ENCODE results near the gene HOXB9.

The HOXB9 gene

DNA sequence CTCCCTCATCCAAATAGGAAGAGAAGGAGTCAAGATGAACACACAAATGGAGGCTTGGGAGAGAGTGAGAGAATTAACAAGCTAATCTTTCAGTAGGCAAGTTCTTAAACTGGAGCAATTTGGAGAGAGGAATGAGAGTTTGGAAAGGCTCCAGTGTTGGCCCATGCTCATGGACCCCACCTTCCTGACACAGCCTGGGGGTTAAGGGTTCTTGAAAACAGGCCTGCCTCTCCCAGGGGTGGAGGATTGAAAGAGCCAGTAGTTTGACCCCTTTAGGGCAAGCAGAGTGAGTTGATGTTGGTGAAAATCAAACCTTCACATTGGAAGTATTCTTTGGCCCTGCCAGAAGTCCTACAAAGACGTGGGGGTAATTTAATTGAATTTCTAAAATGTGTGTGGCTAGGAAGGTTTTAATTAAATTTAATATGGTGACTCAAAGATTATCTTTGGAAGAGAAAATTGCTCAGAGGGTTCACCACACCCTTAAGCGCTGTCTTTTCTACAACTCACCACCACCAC is 41.9 kb downstream of the HOXB9 start:
- Histone ChIP-seq H4K8ac (ENCODE audit: low read length) (no peak overlapping the region), H3K18ac (ENCODE audit: low read depth in 1 of 2, low read length in 2 of 2) (peak overlapping the region; percentile 74 to 92), H2BK15ac (ENCODE audit: low read depth, poor library complexity, severe bottlenecking) (no peak overlapping the region), H3K4me1 (ENCODE audit: control insufficient read depth, insufficient read depth, low read depth, low read length) (peaks cover 30% of the 10 kb centered on the region), H2BK12ac (ENCODE audit: low read length in 2 of 2) (no peak overlapping the region), H3K79me1 (replicated peaks; ENCODE audit: low read length, poor library complexity, severe bottlenecking) (peaks cover 3% of the 10 kb centered on the region), H3K14ac (ENCODE audit: low read length in 2 of 2) (no peak overlapping the region), H3K23ac (ENCODE audit: low read length in 2 of 2) (peak overlapping the region in 1 of 2 experiments; percentile 83), H3K36me3 (ENCODE audit: control insufficient read depth in 1 of 2, insufficient read depth in 2 of 2, low read depth in 1 of 2, low read length in 2 of 2) (no peaks in the 10 kb centered on the region), H3K27ac (ENCODE audit: low read length, poor library complexity, severe bottlenecking) (no peak overlapping the region), H2AK5ac (ENCODE audit: low read length, severe bottlenecking) (peak overlapping the region; percentile 31), H3K4ac (ENCODE audit: low read depth in 1 of 2, low read length in 2 of 2) (peak overlapping the region in 1 of 2 experiments; percentile 84), H2BK120ac (ENCODE audit: low read depth, low read length) (peak overlapping the region; percentile 80), H3K9ac (ENCODE audit: low read length) (peak overlapping the region; percentile 98), H2BK5ac (ENCODE audit: low read depth, low read length, poor library complexity, severe bottlenecking) (no peak overlapping the region), H4K91ac (ENCODE audit: low read length) (no peak overlapping the region), H3K4me3 (ENCODE audit: insufficient read depth in 1 of 2, low read depth in 1 of 2, low read length in 2 of 2) (peak overlapping the region in 1 of 2 experiments; percentile 96), H3K4me2 (ENCODE audit: low read length, poor library complexity, severe bottlenecking) (peak overlapping the region; percentile 55), H3K9me3 (ENCODE audit: control insufficient read depth, low read length) (no peaks in the 10 kb centered on the region), H3K27me3 (ENCODE audit: control insufficient read depth in 1 of 2, insufficient read depth in 1 of 2, low read length in 2 of 2) (peaks cover 0 to 4% of the 10 kb centered on the region in 2 experiments), H2AFZ (ENCODE audit: low read depth, low read length) (no peak overlapping the region)
- DNase-seq, result no peak
- 12% methylated on average over 2 of the region's 2 CpGs for WGBS

DNA sequence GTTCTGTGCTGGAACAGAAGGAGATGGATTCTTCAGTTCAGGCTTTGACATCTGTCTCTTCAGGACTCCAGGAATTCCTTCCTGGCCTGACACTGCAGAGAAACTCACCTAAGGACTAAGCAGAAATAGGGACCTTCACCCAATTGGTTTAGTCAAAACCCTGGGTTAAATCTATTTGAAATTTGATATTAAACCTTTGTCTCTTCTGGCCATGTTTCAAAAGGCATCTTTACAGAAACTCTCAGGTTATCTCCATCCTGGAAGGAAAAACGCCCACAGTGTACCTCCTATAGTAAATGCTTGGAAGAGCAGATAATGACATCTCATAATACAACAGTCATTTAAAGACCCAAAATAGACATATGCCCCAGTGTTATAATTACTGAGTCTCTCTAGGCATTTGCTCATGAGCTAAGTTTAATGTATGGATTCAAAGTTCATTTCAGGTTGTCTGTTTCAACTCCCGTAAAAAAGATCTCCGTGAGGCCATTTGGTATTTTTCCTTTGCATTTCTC is 42.4 kb downstream of the HOXB9 start:
- Histone ChIP-seq H2BK120ac (ENCODE audit: low read depth, low read length) (peak overlapping the region; percentile 22), H2BK15ac (ENCODE audit: low read depth, poor library complexity, severe bottlenecking) (no peak overlapping the region), H2BK5ac (ENCODE audit: low read depth, low read length, poor library complexity, severe bottlenecking) (no peak overlapping the region), H3K27me3 (ENCODE audit: control insufficient read depth in 1 of 2, insufficient read depth in 1 of 2, low read length in 2 of 2) (peaks cover 0 to 4% of the 10 kb centered on the region in 2 experiments), H3K4ac (ENCODE audit: low read depth in 1 of 2, low read length in 2 of 2) (no peak overlapping the region), H2AFZ (ENCODE audit: low read depth, low read length) (no peak overlapping the region), H2AK5ac (ENCODE audit: low read length, severe bottlenecking) (no peak overlapping the region), H3K36me3 (ENCODE audit: control insufficient read depth in 1 of 2, insufficient read depth in 2 of 2, low read depth in 1 of 2, low read length in 2 of 2) (no peaks in the 10 kb centered on the region), H3K4me2 (ENCODE audit: low read length, poor library complexity, severe bottlenecking) (no peak overlapping the region), H3K23ac (ENCODE audit: low read length in 2 of 2) (peak overlapping the region in 1 of 2 experiments; percentile 0), H4K91ac (ENCODE audit: low read length) (peak overlapping the region; percentile 43), H3K4me3 (ENCODE audit: insufficient read depth in 1 of 2, low read depth in 1 of 2, low read length in 2 of 2) (peak overlapping the region in 1 of 2 experiments; percentile 96), H3K9me3 (ENCODE audit: control insufficient read depth, low read length) (no peaks in the 10 kb centered on the region), H3K4me1 (ENCODE audit: control insufficient read depth, insufficient read depth, low read depth, low read length) (peaks cover 35% of the 10 kb centered on the region), H3K27ac (ENCODE audit: low read length, poor library complexity, severe bottlenecking) (no peak overlapping the region), H2BK12ac (ENCODE audit: low read length in 2 of 2) (no peak overlapping the region), H4K8ac (ENCODE audit: low read length) (no peak overlapping the region), H3K9ac (ENCODE audit: low read length) (peak overlapping the region; percentile 98), H3K14ac (ENCODE audit: low read length in 2 of 2) (no peak overlapping the region), H3K79me1 (replicated peaks; ENCODE audit: low read length, poor library complexity, severe bottlenecking) (peaks cover 3% of the 10 kb centered on the region), H3K18ac (ENCODE audit: low read depth in 1 of 2, low read length in 2 of 2) (peak overlapping the region; percentile 5 to 50)
- 27% methylated on average over 3 of the region's 3 CpGs for WGBS
- DNase-seq, result no peak

DNA sequence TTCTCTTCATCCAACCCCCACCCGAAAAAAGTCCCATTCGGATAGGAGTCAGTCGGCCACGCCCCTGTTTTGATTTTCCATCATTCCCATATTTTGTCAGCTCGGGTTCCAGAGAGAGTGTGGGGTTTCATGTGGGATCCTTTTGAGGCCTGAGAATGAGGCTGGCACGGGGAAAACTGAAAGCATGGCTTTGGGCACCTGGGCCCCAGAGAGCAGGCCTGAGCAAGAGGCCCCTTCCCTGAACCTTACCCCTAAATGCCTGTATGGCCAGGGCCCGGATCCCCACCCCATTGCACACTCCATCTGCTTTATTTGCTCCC is 43.4 kb downstream of the HOXB9 start:
- Histone ChIP-seq H2BK120ac (ENCODE audit: low read depth, low read length) (peak overlapping the region; percentile 80), H2AFZ (ENCODE audit: low read depth, low read length) (no peak overlapping the region), H3K27me3 (ENCODE audit: control insufficient read depth in 1 of 2, insufficient read depth in 1 of 2, low read length in 2 of 2) (peaks cover 0 to 4% of the 10 kb centered on the region in 2 experiments), H3K4me1 (ENCODE audit: control insufficient read depth, insufficient read depth, low read depth, low read length) (peaks cover 35% of the 10 kb centered on the region), H3K9me3 (ENCODE audit: control insufficient read depth, low read length) (no peaks in the 10 kb centered on the region), H3K27ac (ENCODE audit: low read length, poor library complexity, severe bottlenecking) (no peak overlapping the region), H2BK12ac (ENCODE audit: low read length in 2 of 2) (peak overlapping the region; percentile 59), H3K9ac (ENCODE audit: low read length) (peak overlapping the region; percentile 98), H3K18ac (ENCODE audit: low read depth in 1 of 2, low read length in 2 of 2) (peak overlapping the region; percentile 52 to 98), H3K36me3 (ENCODE audit: control insufficient read depth in 1 of 2, insufficient read depth in 2 of 2, low read depth in 1 of 2, low read length in 2 of 2) (no peaks in the 10 kb centered on the region), H2BK5ac (ENCODE audit: low read depth, low read length, poor library complexity, severe bottlenecking) (no peak overlapping the region), H4K8ac (ENCODE audit: low read length) (peak overlapping the region; percentile 67), H2BK15ac (ENCODE audit: low read depth, poor library complexity, severe bottlenecking) (no peak overlapping the region), H3K14ac (ENCODE audit: low read length in 2 of 2) (no peak overlapping the region), H3K4me3 (ENCODE audit: insufficient read depth in 1 of 2, low read depth in 1 of 2, low read length in 2 of 2) (peak overlapping the region in 1 of 2 experiments; percentile 96), H3K79me1 (replicated peaks; ENCODE audit: low read length, poor library complexity, severe bottlenecking) (peaks cover 4% of the 10 kb centered on the region), H4K91ac (ENCODE audit: low read length) (peak overlapping the region; percentile 83), H3K23ac (ENCODE audit: low read length in 2 of 2) (peak overlapping the region; percentile 51 to 56), H3K4ac (ENCODE audit: low read depth in 1 of 2, low read length in 2 of 2) (peak overlapping the region; percentile 66 to 81), H3K4me2 (ENCODE audit: low read length, poor library complexity, severe bottlenecking) (peak overlapping the region; percentile 91), H2AK5ac (ENCODE audit: low read length, severe bottlenecking) (no peak overlapping the region)
- WGBS, result 5% methylated on average over 7 of the region's 7 CpGs
- DNase-seq, result no peak

DNA sequence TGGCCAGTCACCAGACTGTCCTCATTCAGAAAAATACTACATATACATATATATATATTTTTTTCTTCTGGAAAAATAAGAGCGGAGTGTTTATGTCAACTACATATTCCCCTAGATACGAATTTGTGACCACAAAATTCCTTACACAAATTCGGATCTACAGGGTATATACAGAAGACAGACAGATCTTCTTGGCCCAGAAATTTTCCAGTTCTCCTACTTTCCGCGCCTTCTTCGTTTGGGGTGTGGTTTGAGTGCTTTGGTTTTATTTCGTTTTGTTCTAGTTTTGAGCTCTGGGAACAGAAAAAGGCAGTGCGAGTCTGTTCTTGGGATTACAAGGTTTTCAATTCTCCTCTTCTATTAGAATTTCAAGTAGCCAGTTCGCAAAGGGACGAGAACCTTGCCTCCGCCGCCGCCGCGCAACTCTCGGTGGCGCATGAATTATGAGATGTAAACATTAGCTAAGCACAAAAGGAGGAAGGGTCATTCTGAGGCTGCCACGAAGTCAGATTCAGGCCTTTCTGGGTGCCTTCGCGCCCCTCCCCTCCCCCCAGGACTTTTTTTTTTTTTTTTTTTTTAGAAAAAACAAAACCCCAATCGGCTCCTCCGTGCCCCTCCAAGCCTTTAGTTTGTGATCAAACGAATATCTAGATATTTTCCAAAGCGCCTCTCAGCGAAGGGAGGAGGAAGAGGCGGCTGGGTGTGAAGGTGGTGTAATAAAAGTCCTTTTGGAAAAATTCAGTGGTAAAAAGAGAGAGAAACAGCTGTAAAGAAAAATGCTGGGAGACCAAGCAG is 46.2 kb downstream of the HOXB9 start:
- peak overlapping the region in 1 of 2 experiments; percentile 11 for H2BK12ac ChIP-seq (ENCODE audit: low read length in 2 of 2)
- no peaks in the 10 kb centered on the region for H3K9me3 ChIP-seq (ENCODE audit: control insufficient read depth, low read length)
- DNase-seq, result peak; percentile 85
- H2BK15ac ChIP-seq (ENCODE audit: low read depth, poor library complexity, severe bottlenecking), result no peak overlapping the region
- no peak overlapping the region for H4K8ac ChIP-seq (ENCODE audit: low read length)
- H3K23ac ChIP-seq (ENCODE audit: low read length in 2 of 2), result no peak overlapping the region
- no peak overlapping the region for H3K4me2 ChIP-seq (ENCODE audit: low read length, poor library complexity, severe bottlenecking)
- H3K18ac ChIP-seq (ENCODE audit: low read depth in 1 of 2, low read length in 2 of 2), result peak overlapping the region in 1 of 2 experiments; percentile 98
- H3K36me3 ChIP-seq (ENCODE audit: control insufficient read depth in 1 of 2, insufficient read depth in 2 of 2, low read depth in 1 of 2, low read length in 2 of 2), result peaks cover 6% of the 10 kb centered on the region in 2 experiments
- no peaks in the 10 kb centered on the region for H3K27me3 ChIP-seq (ENCODE audit: control insufficient read depth in 1 of 2, insufficient read depth in 1 of 2, low read length in 2 of 2)
- H3K27ac ChIP-seq (ENCODE audit: low read length, poor library complexity, severe bottlenecking), result no peak overlapping the region
- peaks cover 38% of the 10 kb centered on the region for H3K4me1 ChIP-seq (ENCODE audit: control insufficient read depth, insufficient read depth, low read depth, low read length)
- no peak overlapping the region for H2BK5ac ChIP-seq (ENCODE audit: low read depth, low read length, poor library complexity, severe bottlenecking)
- H3K79me1 ChIP-seq (replicated peaks; ENCODE audit: low read length, poor library complexity, severe bottlenecking), result peaks cover 3% of the 10 kb centered on the region
- peak overlapping the region; percentile 98 for H3K9ac ChIP-seq (ENCODE audit: low read length)
- peak overlapping the region; percentile 77 to 95 for H3K4ac ChIP-seq (ENCODE audit: low read depth in 1 of 2, low read length in 2 of 2)
- H4K91ac ChIP-seq (ENCODE audit: low read length), result peak overlapping the region; percentile 43
- no peak overlapping the region for H3K14ac ChIP-seq (ENCODE audit: low read length in 2 of 2)
- under 1% methylated on average over 21 of the region's 26 CpGs for WGBS
- H2AFZ ChIP-seq (ENCODE audit: low read depth, low read length), result no peak overlapping the region
- H2BK120ac ChIP-seq (ENCODE audit: low read depth, low read length), result peak overlapping the region; percentile 80
- no peak overlapping the region for H2AK5ac ChIP-seq (ENCODE audit: low read length, severe bottlenecking)
- peak overlapping the region in 1 of 2 experiments; percentile 96 for H3K4me3 ChIP-seq (ENCODE audit: insufficient read depth in 1 of 2, low read depth in 1 of 2, low read length in 2 of 2)

Data from mesenchymal stem cell (in vitro differentiated cells and primary cell).